ENCODE data around the gene NBAS. TPM values are rescaled to one million over a fixed set of nuclear protein-coding genes. Genes with fewer than 3 reads are reported as not detected.

Gene NBAS
- total RNA-seq, 2 experiments from 2014 or later, result 24.3 to 25.5 TPM

DNA sequence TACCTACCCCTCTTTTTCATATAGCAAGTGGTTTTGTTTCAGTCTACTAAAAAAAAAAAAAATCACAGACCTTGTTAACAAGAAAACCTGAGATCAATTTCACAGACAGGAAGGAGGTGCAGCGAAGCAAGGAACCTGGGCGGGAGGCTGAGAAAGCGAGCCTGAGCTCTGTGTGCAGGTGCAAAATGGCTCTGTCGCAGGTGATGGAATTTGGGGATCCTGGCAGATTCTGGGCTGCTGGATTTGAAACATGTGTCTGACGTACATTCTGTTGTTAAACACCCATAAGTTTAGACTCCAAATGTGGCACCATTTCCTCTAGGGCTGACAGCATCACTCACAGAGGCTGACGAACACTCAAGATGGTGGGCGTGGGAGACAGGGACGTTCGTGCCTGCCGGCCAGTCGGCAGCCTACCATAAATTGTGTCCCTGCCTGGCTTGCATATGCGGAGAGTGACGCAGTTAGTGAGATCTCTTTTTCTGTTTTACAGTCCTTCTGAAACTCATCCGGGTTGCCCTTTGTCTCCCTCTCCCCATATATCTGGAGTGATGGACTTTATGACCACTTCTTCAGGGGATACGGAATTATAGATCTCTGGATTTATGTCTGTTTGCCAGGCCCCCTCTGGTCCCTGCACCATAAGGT is 21.7 kb upstream of the NBAS start:
- TF ChIP-seq, protein P1, sequence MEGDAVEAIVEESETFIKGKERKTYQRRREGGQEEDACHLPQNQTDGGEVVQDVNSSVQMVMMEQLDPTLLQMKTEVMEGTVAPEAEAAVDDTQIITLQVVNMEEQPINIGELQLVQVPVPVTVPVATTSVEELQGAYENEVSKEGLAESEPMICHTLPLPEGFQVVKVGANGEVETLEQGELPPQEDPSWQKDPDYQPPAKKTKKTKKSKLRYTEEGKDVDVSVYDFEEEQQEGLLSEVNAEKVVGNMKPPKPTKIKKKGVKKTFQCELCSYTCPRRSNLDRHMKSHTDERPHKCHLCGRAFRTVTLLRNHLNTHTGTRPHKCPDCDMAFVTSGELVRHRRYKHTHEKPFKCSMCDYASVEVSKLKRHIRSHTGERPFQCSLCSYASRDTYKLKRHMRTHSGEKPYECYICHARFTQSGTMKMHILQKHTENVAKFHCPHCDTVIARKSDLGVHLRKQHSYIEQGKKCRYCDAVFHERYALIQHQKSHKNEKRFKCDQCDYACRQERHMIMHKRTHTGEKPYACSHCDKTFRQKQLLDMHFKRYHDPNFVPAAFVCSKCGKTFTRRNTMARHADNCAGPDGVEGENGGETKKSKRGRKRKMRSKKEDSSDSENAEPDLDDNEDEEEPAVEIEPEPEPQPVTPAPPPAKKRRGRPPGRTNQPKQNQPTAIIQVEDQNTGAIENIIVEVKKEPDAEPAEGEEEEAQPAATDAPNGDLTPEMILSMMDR (IDR thresholded peaks at IDR 0.05), result no peak
- H3K36me3 Mint-ChIP-seq (ENCODE audit: low read depth), result no peaks in the 10 kb centered on the region
- no peak overlapping the region for H3K4me3 ChIP-seq (ENCODE audit: low read length)
- no peaks in the 10 kb centered on the region for H3K9me3 Mint-ChIP-seq
- CTCF ChIA-PET, result no interaction called here
- H3K27ac Mint-ChIP-seq, result no peak overlapping the region
- no peaks in the 10 kb centered on the region for H3K4me1 ChIP-seq (ENCODE audit: insufficient read depth, low read length)
- H3K4me3 Mint-ChIP-seq, result no peak overlapping the region
- intact Hi-C loops (cut with DNase I, micrococcal nuclease), result no loop called here
- no peaks in the 10 kb centered on the region for H3K27me3 Mint-ChIP-seq
- no peaks in the 10 kb centered on the region for H3K27me3 ChIP-seq (ENCODE audit: control insufficient read depth in 1 of 2, insufficient read depth in 2 of 2, low read length in 2 of 2)
- ATAC-seq (ENCODE audit: poor library complexity) (no peak), DNase-seq (no peak)
- POLR2A ChIA-PET, result no interaction called here
- H3K9me3 ChIP-seq (ENCODE audit: control insufficient read depth in 1 of 2, insufficient read depth in 1 of 2, low read length in 2 of 2), result no peaks in the 10 kb centered on the region
- H3K4me1 Mint-ChIP-seq (ENCODE audit: low read depth), result no peaks in the 10 kb centered on the region
- no peak overlapping the region for H3K27ac ChIP-seq (ENCODE audit: low read depth in 1 of 2, low read length in 2 of 2)
- H3K36me3 ChIP-seq (ENCODE audit: insufficient read depth, low read length), result no peaks in the 10 kb centered on the region

DNA sequence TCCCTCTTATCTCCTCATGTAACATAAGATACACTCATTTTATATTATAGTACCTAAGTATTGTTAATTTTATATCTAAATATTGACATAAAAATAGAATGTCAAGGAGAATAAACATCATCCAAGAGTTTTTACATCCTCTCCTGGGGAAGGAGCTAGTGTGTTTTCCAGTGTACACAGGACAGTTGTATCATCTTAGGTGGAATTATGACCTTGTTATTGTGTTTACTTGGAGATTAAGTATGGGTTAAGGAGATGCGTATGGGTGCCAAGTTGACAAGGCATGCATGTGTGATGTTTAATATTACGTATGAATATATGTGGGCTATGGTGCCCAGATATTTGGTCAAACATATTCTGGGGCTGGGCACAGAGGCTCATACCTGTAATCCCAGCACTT is 19.3 kb upstream of the NBAS start:
- no peak overlapping the region for H3K4me3 ChIP-seq (ENCODE audit: low read length)
- H3K36me3 ChIP-seq (ENCODE audit: insufficient read depth, low read length), result no peaks in the 10 kb centered on the region
- Mint-ChIP-seq H3K27ac (no peak overlapping the region), H3K9me3 (no peaks in the 10 kb centered on the region), H3K4me3 (no peak overlapping the region), H3K4me1 (ENCODE audit: low read depth) (no peaks in the 10 kb centered on the region), H3K36me3 (ENCODE audit: low read depth) (no peaks in the 10 kb centered on the region), H3K27me3 (no peaks in the 10 kb centered on the region)
- CTCF ChIA-PET, result no interaction called here
- TF ChIP-seq, protein P1 (IDR thresholded peaks at IDR 0.05), result no peak
- no peak for ATAC-seq (ENCODE audit: poor library complexity)
- H3K27me3 ChIP-seq (ENCODE audit: control insufficient read depth in 1 of 2, insufficient read depth in 2 of 2, low read length in 2 of 2), result no peaks in the 10 kb centered on the region
- H3K9me3 ChIP-seq (ENCODE audit: control insufficient read depth in 1 of 2, insufficient read depth in 1 of 2, low read length in 2 of 2), result no peaks in the 10 kb centered on the region
- POLR2A ChIA-PET, result no interaction called here
- DNase-seq, result no peak
- H3K4me1 ChIP-seq (ENCODE audit: insufficient read depth, low read length), result peaks cover 3% of the 10 kb centered on the region
- no peak overlapping the region for H3K27ac ChIP-seq (ENCODE audit: low read depth in 1 of 2, low read length in 2 of 2)
- intact Hi-C loops (cut with DNase I, micrococcal nuclease), result no loop called here

DNA sequence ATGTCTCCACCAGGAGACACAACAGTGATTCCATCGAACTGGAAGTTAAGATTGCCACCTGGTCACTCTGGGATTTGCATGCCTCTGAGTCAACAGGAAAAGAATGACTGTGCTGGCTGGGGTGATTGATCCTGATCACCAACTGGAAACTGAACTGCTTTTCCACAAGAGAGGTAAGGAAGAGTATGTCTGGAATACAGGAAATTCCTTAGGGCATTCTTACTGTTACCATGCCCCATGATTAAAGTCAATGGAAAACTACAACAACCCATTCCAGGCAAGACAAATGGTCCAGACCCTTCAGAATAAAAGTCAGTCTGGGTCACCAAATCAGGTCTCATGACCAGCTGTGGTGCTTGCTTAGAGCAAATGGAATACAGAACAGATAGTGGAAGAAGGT is 18.5 kb upstream of the NBAS start:
- Histone ChIP-seq H3K27ac (ENCODE audit: low read depth in 1 of 2, low read length in 2 of 2) (no peak overlapping the region), H3K9me3 (ENCODE audit: control insufficient read depth in 1 of 2, insufficient read depth in 1 of 2, low read length in 2 of 2) (no peaks in the 10 kb centered on the region), H3K36me3 (ENCODE audit: insufficient read depth, low read length) (no peaks in the 10 kb centered on the region), H3K27me3 (ENCODE audit: control insufficient read depth in 1 of 2, insufficient read depth in 2 of 2, low read length in 2 of 2) (no peaks in the 10 kb centered on the region), H3K4me3 (ENCODE audit: low read length) (no peak overlapping the region), H3K4me1 (ENCODE audit: insufficient read depth, low read length) (peaks cover 3% of the 10 kb centered on the region)
- TF ChIP-seq, protein P1 (IDR thresholded peaks at IDR 0.05), result no peak
- no peak for ATAC-seq (ENCODE audit: poor library complexity)
- Mint-ChIP-seq H3K27ac (no peak overlapping the region), H3K36me3 (ENCODE audit: low read depth) (no peaks in the 10 kb centered on the region), H3K4me1 (ENCODE audit: low read depth) (no peaks in the 10 kb centered on the region), H3K4me3 (no peak overlapping the region), H3K27me3 (no peaks in the 10 kb centered on the region), H3K9me3 (no peaks in the 10 kb centered on the region)
- ChIA-PET CTCF (no interaction called here), POLR2A (no interaction called here)
- no peak for DNase-seq
- intact Hi-C loops (cut with DNase I, micrococcal nuclease), result loop anchor here in 1 of 2 experiments (10.0 kb wide), 1 partner anchor 675 kb away; no protein-coding TSS in a partner anchor

Data from CD4-positive, alpha-beta T cell (primary cell).